ENCODE measurements around the gene TRPV6.
A peak's percentile ranks its signal among the peaks of the same experiment; 100 is the strongest.

TRPV6 gene

GRCh38 chr7:142867398-142868187 is 18.0 kb downstream of the TRPV6 start:
- no peak for DNase-seq

GRCh38 chr7:142867097-142867378 is 18.5 kb downstream of the TRPV6 start:
- no peak for DNase-seq

- peak; percentile 58 for DNase-seq
Observed at GRCh38 chr7:142866361-142867096, 19.0 kb downstream of the TRPV6 start.

GRCh38 chr7:142865766-142866165 is 19.8 kb downstream of the TRPV6 start:
- DNase-seq: no peak

- no peak for DNase-seq
Observed at GRCh38 chr7:142864980-142865747, 20.4 kb downstream of the TRPV6 start.

DNA sequence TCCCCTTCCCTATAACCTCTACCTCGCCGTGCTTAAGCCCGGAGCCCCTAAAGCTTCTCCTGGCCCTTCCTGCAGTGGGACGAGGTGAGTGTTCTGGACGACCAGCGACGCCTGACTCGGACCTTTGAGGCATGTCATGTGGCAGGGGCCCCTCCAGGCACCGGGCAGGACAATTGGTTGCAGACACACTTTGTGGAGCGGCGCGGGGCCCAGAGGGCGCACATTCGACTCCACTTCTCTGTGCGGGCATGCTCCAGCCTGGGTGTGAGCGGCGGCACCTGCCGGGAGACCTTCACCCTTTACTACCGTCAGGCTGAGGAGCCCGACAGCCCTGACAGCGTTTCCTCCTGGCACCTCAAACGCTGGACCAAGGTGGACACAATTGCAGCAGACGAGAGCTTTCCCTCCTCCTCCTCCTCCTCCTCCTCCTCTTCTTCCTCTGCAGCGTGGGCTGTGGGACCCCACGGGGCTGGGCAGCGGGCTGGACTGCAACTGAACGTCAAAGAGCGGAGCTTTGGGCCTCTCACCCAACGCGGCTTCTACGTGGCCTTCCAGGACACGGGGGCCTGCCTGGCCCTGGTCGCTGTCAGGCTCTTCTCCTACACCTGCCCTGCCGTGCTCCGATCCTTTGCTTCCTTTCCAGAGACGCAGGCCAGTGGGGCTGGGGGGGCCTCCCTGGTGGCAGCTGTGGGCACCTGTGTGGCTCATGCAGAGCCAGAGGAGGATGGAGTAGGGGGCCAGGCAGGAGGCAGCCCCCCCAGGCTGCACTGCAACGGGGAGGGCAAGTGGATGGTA is 21.5 kb downstream of the TRPV6 start:
- DNase-seq: no peak

GRCh38 chr7:142862786-142863400 is 22.7 kb downstream of the TRPV6 start:
- no peak for DNase-seq

DNA sequence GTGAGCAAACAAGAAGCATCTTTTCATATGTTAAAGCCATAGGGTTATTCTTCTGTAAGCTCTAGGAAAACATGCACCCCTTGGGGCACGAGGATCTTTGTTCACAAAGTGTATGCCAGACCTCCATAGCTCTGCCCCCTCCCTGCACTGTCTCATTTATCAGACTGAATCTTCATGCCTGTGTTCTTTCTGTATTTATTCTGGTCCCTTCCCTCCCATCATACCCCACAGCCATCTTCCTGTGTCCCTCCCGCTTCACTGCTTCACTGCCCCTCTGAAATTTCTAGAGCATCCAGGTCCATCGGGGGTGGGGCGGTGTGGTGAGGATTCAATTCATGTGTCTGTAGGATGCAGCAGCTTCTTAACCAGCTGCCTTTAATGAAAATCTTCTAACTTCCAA is 23.2 kb downstream of the TRPV6 start:
- no peak for DNase-seq

- DNase-seq: no peak
Observed at GRCh38 chr7:142860968-142861367, 24.6 kb downstream of the TRPV6 start.

GRCh38 chr7:142859829-142860228 is 25.7 kb downstream of the TRPV6 start:
- peak; percentile 40 for DNase-seq

- DNase-seq: no peak
Observed at GRCh38 chr7:142859411-142859810, 26.1 kb downstream of the TRPV6 start.

DNA sequence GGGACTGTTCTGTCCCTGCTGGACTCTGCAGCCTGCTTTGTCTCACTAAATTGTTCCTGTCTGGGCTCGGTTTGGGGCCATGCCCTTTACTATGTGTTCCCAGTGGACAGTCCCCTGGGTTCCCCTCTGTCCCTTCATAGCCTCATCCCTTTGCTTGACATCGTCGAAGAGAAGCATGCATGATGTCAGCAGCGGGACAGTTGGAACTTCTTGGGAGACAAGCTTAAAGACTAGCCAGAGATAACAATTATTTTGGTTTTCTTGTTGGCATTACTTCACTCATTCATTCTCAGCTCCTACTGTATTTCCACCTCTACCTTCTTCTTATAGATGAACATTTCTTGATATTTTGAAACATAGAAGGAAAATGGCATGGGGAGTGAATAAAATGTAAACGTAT is 27.9 kb downstream of the TRPV6 start:
- no peak for DNase-seq

DNA sequence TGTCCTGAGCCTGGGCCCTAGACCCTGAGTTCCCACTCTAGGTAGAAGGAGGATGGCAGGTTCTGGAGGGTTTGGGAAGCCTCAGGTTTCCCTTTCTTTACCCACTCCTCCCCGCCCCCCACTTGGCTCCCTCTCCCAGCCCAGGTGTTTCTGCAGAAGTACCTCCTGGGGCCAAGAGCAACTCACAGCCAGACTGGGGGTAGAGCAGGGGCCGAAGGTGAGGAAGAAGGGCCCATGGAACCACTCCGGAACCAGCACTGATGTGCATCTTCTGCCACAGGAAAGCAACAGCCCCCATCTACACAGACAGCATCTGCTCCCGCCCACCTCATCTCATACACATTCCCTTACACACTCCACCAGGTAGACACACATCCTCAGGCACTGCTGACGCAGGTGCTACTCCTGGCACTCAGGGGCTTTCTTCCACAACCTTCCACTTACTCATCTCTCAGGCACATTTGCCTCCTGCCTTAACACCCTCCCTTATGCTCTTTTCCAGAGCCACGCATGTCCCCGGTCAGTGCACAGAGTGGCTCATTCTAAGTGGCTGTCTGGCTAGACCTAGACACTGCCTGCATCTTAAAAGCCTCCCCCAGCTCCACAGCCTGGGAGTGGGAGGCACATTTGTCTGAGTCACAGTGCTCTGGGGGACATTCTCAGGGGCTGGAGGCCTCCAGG is 28.8 kb downstream of the TRPV6 start:
- DNase-seq: no peak

- DNase-seq: no peak
Observed at GRCh38 chr7:142855756-142856564, 29.6 kb downstream of the TRPV6 start.

- peak; percentile 43 for DNase-seq
Observed at GRCh38 chr7:142855114-142855743, 30.3 kb downstream of the TRPV6 start.

DNA sequence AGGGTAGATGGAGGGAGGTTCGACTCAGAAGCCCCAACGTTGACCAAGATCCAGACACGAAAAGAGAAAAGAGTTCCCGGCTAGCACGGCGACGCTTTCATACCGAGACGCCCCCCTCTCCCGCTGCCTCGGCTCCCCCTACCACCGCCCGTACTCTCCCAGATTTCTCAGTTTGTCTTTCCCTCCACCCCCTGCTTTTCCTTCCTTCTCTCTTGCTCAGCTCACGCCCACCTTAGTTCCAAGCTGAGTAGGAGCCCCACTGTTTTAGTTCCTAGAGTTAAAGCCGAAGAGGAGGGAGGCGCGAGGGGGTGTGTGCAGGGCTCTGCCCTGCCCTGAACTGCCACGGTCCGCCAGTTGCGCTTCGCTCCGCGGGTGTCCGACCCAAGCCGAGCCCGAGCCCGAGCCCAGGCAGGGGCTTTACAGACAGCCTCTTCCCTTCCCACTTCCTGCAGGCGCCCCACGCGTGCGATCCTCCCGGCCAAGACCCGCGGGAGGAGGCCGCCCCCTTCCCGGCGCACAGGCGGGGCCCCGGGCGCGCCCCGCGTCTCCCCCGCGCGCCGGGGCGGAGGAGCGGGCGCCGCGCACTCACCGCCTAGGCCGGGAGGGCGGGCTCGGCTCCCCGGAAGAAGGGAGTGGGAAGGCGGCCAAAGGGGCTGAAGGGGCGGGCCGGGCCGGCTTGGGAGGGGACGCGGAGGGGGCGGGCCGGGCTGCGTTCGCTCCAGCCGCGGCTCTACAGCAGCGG is 31.0 kb downstream of the TRPV6 start, which contains the start of gene EPHB6:
Gene EPHB6 (plus strand): TSS at position 705 of the 742 bp plus-strand sequence. CDS start 8,152 bp downstream, outside the sequence.
- DNase-seq: peak; percentile 90

DNA sequence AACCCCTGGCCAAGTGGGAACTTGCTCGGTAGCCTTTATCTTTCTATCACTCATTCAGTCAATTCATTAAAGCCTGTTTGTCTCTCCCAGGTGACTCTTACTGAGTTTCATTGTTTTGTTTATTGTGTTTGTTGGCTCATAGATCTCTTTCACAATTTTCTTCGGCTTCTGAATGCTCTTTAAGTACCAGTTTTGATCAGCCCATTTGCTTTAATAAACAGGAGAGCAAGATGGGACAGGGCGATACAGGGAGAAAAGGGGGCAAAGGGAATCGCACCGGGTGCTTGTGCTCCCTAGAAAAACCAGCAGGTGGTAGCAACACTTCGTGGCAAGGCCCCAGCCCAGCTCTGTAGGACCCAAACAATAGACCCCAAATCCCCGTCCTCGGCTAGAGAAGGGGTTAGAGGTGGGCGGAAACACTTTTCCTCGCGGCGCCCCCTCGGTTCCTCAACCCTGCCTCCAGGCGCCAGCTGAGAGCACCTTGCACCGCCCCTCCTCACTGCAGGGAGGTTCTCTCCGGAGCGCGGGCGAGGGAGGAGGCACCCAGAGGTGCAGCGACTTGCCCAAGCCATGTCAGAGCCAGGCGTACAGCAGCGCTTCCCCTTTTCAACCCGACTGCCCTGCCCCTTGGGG is 31.7 kb downstream of the TRPV6 start:
- DNase-seq: peak; percentile 92

GRCh38 chr7:142851919-142852318 is 33.6 kb downstream of the TRPV6 start:
- no peak for DNase-seq

- DNase-seq: no peak
Observed at GRCh38 chr7:142851269-142851668, 34.3 kb downstream of the TRPV6 start.
